SK-N-SH (cell line): ENCODE data around the gene SERPINA1. TPM values are rescaled to one million over a fixed set of nuclear protein-coding genes. Genes with fewer than 3 reads are reported as not detected.

Experiments used
- CTCF ChIA-PET: fragments of 300-600, 350-600 bp; formaldehyde crosslinking; extraction: SDS; loops from one replicate; lab custom pipeline; 2021; lab: Yijun Ruan, JAX
- POLR2A ChIA-PET: fragments of 350-600 bp; sonication (Branson Sonifier 250); formaldehyde crosslinking; extraction: SDS; loops from one replicate; lab custom pipeline; 2020; ENCODE audit warnings: antibody characterized with exemption, inconsistent platforms; lab: Yijun Ruan, JAX
- DNase-seq: peaks from one replicate; pipeline ENCODE4 v3.0.0; 2012
- H2AFZ ChIP-seq: fragments of 200-600 bp; sonication (generic); 2 replicates; pipeline ENCODE4 v1.8.1; 2016; ENCODE audit warnings: antibody characterized with exemption, mild to moderate bottlenecking, low read depth
- H3F3A ChIP-seq: fragments of 200-600 bp; sonication (generic); replicated peaks from 2 replicates; pipeline ENCODE3; 2016; ENCODE audit warnings: antibody characterized with exemption, mild to moderate bottlenecking; ENCODE audit not compliant: insufficient read depth
- H3K27ac ChIP-seq, 2 experiments: fragments of 200-500 bp in 1 of 2; fragments of 200-600 bp in 1 of 2; sonication (Bioruptor generic) in 1 of 2; sonication (generic), shearing (Covaris generic) in 1 of 2; 2 replicates each; pipeline versions ENCODE4 v1.5.1 to v1.6.1; 2014 to 2016; ENCODE audit warnings: low read depth in 2 of 2, inconsistent platforms in 1 of 2, low read length in 1 of 2, mild to moderate bottlenecking in 1 of 2, mixed read lengths in 1 of 2
- H3K27me3 ChIP-seq: fragments of 200-600 bp; sonication (generic), shearing (Covaris generic); 2 replicates; pipeline ENCODE4 v1.6.1; 2016; ENCODE audit warnings: mixed run types; ENCODE audit not compliant: insufficient read depth
- H3K36me3 ChIP-seq, 2 experiments: fragments of 200-500 bp in 1 of 2; fragments of 200-600 bp in 1 of 2; sonication (Bioruptor generic) in 1 of 2; sonication (generic) in 1 of 2; replicated peaks in 1 of 2; 2 replicates each; pipeline versions ENCODE3 to v1.5.1; 2014 to 2016; ENCODE audit warnings: low read length in 1 of 2, mild to moderate bottlenecking in 1 of 2; ENCODE audit not compliant: insufficient read depth in 2 of 2, control insufficient read depth in 1 of 2
- H3K4me1 ChIP-seq, 2 experiments: fragments of 200-500 bp in 1 of 2; fragments of 200-600 bp in 1 of 2; sonication (Bioruptor generic) in 1 of 2; sonication (generic), shearing (Covaris generic) in 1 of 2; 2 replicates each; pipeline versions ENCODE4 v1.5.1 to v1.6.1; 2014 to 2016; ENCODE audit warnings: low read depth in 1 of 2, low read length in 1 of 2, mixed run types in 1 of 2; ENCODE audit not compliant: insufficient read depth in 2 of 2, control insufficient read depth in 1 of 2
- H3K4me2 ChIP-seq: fragments of 200-600 bp; sonication (generic), shearing (Covaris generic); 2 replicates; pipeline ENCODE4 v1.6.1; 2017; ENCODE audit warnings: mixed run types
- H3K4me3 ChIP-seq, 2 experiments: fragments of 200-500 bp in 1 of 2; fragments of 200-600 bp in 1 of 2; sonication (Bioruptor generic) in 1 of 2; sonication (generic), shearing (Covaris generic) in 1 of 2; 2 replicates each; pipeline versions ENCODE4 v1.5.1 to v1.8.1; 2014 to 2016; ENCODE audit warnings: low read depth in 2 of 2, inconsistent platforms in 1 of 2, low read length in 1 of 2, mild to moderate bottlenecking in 1 of 2, mixed read lengths in 1 of 2, moderate library complexity in 1 of 2
- H3K79me2 ChIP-seq: fragments of 200-600 bp; sonication (generic); 2 replicates; pipeline ENCODE4 v1.8.1; 2017; ENCODE audit warnings: mild to moderate bottlenecking; ENCODE audit not compliant: insufficient read depth
- H3K9ac ChIP-seq: fragments of 200-600 bp; sonication (generic); 2 replicates; pipeline ENCODE4 v1.6.1; 2017; ENCODE audit warnings: mixed run types
- H3K9me2 ChIP-seq: fragments of 200-600 bp; sonication (generic); 2 replicates; pipeline ENCODE4 v1.6.1; 2017; ENCODE audit warnings: mixed run types
- H3K9me3 ChIP-seq: fragments of 200-600 bp; sonication (generic); 2 replicates; pipeline ENCODE4 v1.6.1; 2017; ENCODE audit warnings: mixed run types, mild to moderate bottlenecking, moderate library complexity
- H4K20me1 ChIP-seq: fragments of 200-600 bp; sonication (generic); 2 replicates; pipeline ENCODE4 v1.6.1; 2017; ENCODE audit warnings: mild to moderate bottlenecking, mixed run types; ENCODE audit not compliant: insufficient read depth
- EP300 ChIP-seq, 2 experiments: IDR thresholded peaks; 2 replicates each; pipeline versions ENCODE4 v1.4.0 to v1.6.1; 2012; ENCODE audit warnings: borderline replicate concordance in 1 of 2, low read depth in 1 of 2, low read length in 1 of 2
- EZH2phosphoT487 ChIP-seq: fragments of 200-600 bp; sonication (generic); IDR thresholded peaks from 2 replicates; pipeline ENCODE4 v1.6.1; 2017; ENCODE audit warnings: low read depth, mixed run types, mild to moderate bottlenecking, antibody characterized with exemption, moderate library complexity, borderline replicate concordance
- FOSL2 ChIP-seq: IDR thresholded peaks from 2 replicates; pipeline ENCODE4 v1.4.0; 2012; ENCODE audit warnings: low read depth, mild to moderate bottlenecking, moderate library complexity, borderline replicate concordance
- MEF2A ChIP-seq: IDR thresholded peaks from 2 replicates; pipeline ENCODE4 v1.4.0; 2012; ENCODE audit warnings: low read depth, borderline replicate concordance
- MXI1 ChIP-seq: IDR thresholded peaks from 2 replicates; pipeline ENCODE4 v1.6.1; 2012; ENCODE audit warnings: mild to moderate bottlenecking, low read depth, low read length, improper control_type of control experiment
- WGBS: methylation state at CpG from one replicate; pipeline ENCODE4 v1.1.6; 2017; ENCODE audit warnings: low lambda C conversion rate; 5-methylcytosine and 5-hydroxymethylcytosine counted together
- polyA plus RNA-seq, 3 experiments: library from polyadenylated mRNA; depleted of rRNA; stranded (reverse); fragments of >200 nt; gene quantifications; 2 replicates each; pipeline ENCODE4 v1.2.3, GENCODE V29; 2012
- TF ChIP-seq, protein P1 (sequence below): IDR thresholded peaks from 2 replicates; pipeline ENCODE4 v1.4.0; 2012; ENCODE audit warnings: low read depth, borderline replicate concordance

SERPINA1 gene
- 10.5 and 11.3 TPM in 2 replicates for polyA plus RNA-seq (2012; rRNA removed)
- 9.8 and 10.6 TPM in 2 replicates for polyA plus RNA-seq (2012; cell fraction: cytosol; rRNA removed)
- 4.5 and 6.2 TPM in 2 replicates for polyA plus RNA-seq (2012; cell fraction: nucleus; rRNA removed)

DNA sequence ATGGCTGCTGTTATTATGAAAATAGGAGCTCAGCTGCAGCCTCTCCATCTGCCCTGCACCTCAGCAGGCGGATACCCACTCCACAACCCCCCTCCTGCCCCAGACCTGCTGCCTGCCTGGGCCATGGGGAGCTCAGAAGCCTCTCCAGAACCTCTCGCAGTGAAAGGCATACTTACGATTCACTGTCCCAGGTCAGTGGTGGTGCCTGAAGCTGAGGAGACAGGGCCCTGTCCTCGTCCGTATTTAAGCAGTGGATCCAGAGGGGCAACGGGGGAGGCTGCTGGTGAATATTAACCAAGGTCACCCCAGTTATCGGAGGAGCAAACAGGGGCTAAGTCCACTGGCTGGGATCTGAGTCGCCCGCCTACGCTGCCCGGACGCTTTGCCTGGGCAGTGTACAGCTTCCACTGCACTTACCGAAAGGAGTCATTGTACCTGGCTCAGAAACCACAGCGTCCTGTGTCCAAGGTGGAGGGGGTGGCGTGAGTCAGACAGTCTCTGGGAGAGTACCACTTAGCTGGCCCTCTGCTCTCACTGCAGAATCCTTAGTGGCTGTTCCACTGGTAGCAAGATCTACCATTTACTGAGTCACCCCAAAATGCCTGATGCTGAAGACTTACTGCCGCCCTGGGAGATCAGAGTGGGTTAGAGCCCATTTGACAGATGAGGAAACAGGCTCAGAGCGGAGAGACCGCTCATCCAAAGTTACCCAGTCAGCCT is at the start of gene SERPINA1:
SERPINA1 (minus strand) TSS at position 219 of the 720 bp plus-strand sequence. CDS start 5,365 bp downstream, outside the sequence.
- DNase-seq: no peak
- Histone ChIP-seq H3F3A (peaks cover 5% of the 10 kb centered on the region), H3K4me3 (no peak within 1 kb of the TSS), H3K9me2 (no peaks in the 10 kb centered on the region), H3K36me3 (no peaks in the 10 kb centered on the region), H3K27me3 (no peaks in the 10 kb centered on the region), H3K4me1 (peaks cover 0 to 12% of the 10 kb centered on the region in 2 experiments; a peak in 1 of 4 replicates), H3K9ac (no peak within 1 kb of the TSS), H3K27ac (no peak within 1 kb of the TSS), H4K20me1 (no peaks in the 10 kb centered on the region), H3K9me3 (no peaks in the 10 kb centered on the region), H3K79me2 (no peaks in the 10 kb centered on the region), H2AFZ (no peak within 1 kb of the TSS), H3K4me2 (no peak within 1 kb of the TSS)
- POLR2A ChIA-PET: no interaction called here
- peak; percentile 27; the same call in 1 of the 2 replicates for TF ChIP-seq FOSL2
- TF ChIP-seq, protein P1, sequence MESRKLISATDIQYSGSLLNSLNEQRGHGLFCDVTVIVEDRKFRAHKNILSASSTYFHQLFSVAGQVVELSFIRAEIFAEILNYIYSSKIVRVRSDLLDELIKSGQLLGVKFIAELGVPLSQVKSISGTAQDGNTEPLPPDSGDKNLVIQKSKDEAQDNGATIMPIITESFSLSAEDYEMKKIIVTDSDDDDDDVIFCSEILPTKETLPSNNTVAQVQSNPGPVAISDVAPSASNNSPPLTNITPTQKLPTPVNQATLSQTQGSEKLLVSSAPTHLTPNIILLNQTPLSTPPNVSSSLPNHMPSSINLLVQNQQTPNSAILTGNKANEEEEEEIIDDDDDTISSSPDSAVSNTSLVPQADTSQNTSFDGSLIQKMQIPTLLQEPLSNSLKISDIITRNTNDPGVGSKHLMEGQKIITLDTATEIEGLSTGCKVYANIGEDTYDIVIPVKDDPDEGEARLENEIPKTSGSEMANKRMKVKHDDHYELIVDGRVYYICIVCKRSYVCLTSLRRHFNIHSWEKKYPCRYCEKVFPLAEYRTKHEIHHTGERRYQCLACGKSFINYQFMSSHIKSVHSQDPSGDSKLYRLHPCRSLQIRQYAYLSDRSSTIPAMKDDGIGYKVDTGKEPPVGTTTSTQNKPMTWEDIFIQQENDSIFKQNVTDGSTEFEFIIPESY: no peak
- WGBS: 70% methylated on average over 6 of the region's 18 CpGs
- CTCF ChIA-PET: interaction anchor here (0.8 kb wide), 1 partner anchor 35 kb away, joined by 3 read pairs; no protein-coding TSS in a partner anchor

DNA sequence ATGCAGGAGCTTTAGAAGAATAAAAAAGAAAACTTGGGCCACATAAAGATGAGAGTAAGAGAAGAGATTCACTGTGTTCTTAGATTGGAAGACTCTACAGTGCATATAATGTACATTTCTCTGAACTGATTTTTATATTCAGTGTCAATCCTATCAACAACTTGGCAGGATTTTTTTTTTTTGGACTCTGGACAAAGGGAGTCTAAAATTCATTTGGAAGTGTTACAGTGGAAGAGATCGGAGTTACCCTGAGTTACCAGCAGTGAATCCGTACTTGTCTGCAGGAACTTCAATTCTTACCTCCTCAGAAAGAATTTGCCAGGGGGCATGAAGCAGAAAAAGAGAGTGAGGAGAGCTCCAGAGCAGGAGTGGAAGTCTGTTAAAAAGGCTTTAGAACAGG is 40.2 kb upstream of the SERPINA1 start:
- POLR2A ChIA-PET: no interaction called here
- no peak for DNase-seq
- WGBS: 6% methylated on average over 2 of the region's 2 CpGs
- Histone ChIP-seq H2AFZ (no peak overlapping the region), H3K9me3 (no peaks in the 10 kb centered on the region)
- TF ChIP-seq MEF2A (no peak), EP300 (IDR thresholded peaks at IDR 0.05; ENCODE audit: borderline replicate concordance in 1 of 2, low read depth in 1 of 2, low read length in 1 of 2) (no peak), EZH2phosphoT487 (no peak), MXI1 (no peak)
- TF ChIP-seq, all 33 proteins: peak for 0
- Histone ChIP-seq H3K9ac (no peak overlapping the region), H3K27ac (no peak overlapping the region), H3K4me1 (no peaks in the 10 kb centered on the region), H4K20me1 (no peaks in the 10 kb centered on the region), H3K36me3 (no peaks in the 10 kb centered on the region), H3F3A (no peaks in the 10 kb centered on the region), H3K4me2 (no peak overlapping the region), H3K27me3 (peaks cover 6% of the 10 kb centered on the region; the same call in 1 of the 2 replicates), H3K9me2 (no peaks in the 10 kb centered on the region), H3K79me2 (no peaks in the 10 kb centered on the region), H3K4me3 (no peak overlapping the region)
- CTCF ChIA-PET: interaction anchor here (1.5 kb wide), 1 partner anchor 57 kb away, joined by 10 read pairs; no protein-coding TSS in a partner anchor
